K562 (cell line): ENCODE data around the gene CSRP2. TPM values are rescaled to one million over a fixed set of nuclear protein-coding genes. Genes with fewer than 3 reads are reported as not detected.
A peak's percentile ranks its signal among the peaks of the same experiment; 100 is the strongest.

Experiments
- BDP1 ChIP-seq: IDR thresholded peaks from 3 replicates; pipeline ENCODE4 v1.6.1; 2011; ENCODE audit not compliant: insufficient read length, insufficient read depth
- CTBP1 ChIP-seq: fragments of 450-650 bp; IDR thresholded peaks from 2 replicates; pipeline ENCODE4 v1.6.1; 2016; ENCODE audit warnings: borderline replicate concordance
- EP300 ChIP-seq: IDR thresholded peaks from 2 replicates; pipeline ENCODE4 v1.6.1; 2012; ENCODE audit warnings: low read length, improper control_type of control experiment
- PHF20 ChIP-seq: fragments of 450-650 bp; IDR thresholded peaks from 2 replicates; pipeline ENCODE4 v1.6.1; 2018; ENCODE audit not compliant: partially characterized antibody
- POLR3A ChIP-seq: IDR thresholded peaks from 2 replicates; pipeline ENCODE4 v1.6.1; 2011; ENCODE audit warnings: borderline replicate concordance, mild to moderate bottlenecking, moderate library complexity; ENCODE audit not compliant: insufficient read length, insufficient read depth; ENCODE audit errors: extremely low read depth
- PYGO2 ChIP-seq: fragments of 450-650 bp; IDR thresholded peaks from 2 replicates; pipeline ENCODE4 v1.6.1; 2016; ENCODE audit warnings: mild to moderate bottlenecking, missing genetic modification characterization, moderate library complexity, missing compliant biosample characterization
- RERE ChIP-seq: sonication (generic); formaldehyde crosslinking; IDR thresholded peaks from 2 replicates; pipeline ENCODE4 v1.8.0; 2023; ENCODE audit warnings: missing genetic modification reagents, mild to moderate bottlenecking, borderline replicate concordance
- SMARCE1 ChIP-seq: fragments of 450-650 bp; IDR thresholded peaks from 2 replicates; pipeline ENCODE4 v1.7.1; 2016; ENCODE audit warnings: mild to moderate bottlenecking
- SREBF1 ChIP-seq: fragments of 150-350 bp; IDR thresholded peaks from 2 replicates; pipeline ENCODE4 v1.6.1; 2014; ENCODE audit warnings: antibody characterized with exemption, low read depth, low read length, borderline replicate concordance
- THRA ChIP-seq: fragments of 450-650 bp; IDR thresholded peaks from 2 replicates; pipeline ENCODE4 v1.6.1; 2017; ENCODE audit warnings: mild to moderate bottlenecking, moderate library complexity
- THRAP3 ChIP-seq: fragments of 450-650 bp; IDR thresholded peaks from 2 replicates; pipeline ENCODE4 v1.6.1; 2016; ENCODE audit warnings: mild to moderate bottlenecking, inconsistent platforms, borderline replicate concordance
- ZC3H8 ChIP-seq: fragments of 450-650 bp; IDR thresholded peaks from 2 replicates; pipeline ENCODE4 v1.6.1; 2017
- ZNF197 ChIP-seq: fragments of 200-800 bp; sonication (Bioruptor generic); IDR thresholded peaks from 2 replicates; pipeline ENCODE4 v1.6.1; 2016; ENCODE audit warnings: low read depth, missing genetic modification characterization, missing compliant biosample characterization
- ZNF280B ChIP-seq: fragments of 250-450 bp; sonication (Bioruptor Pico); IDR thresholded peaks from 2 replicates; pipeline ENCODE4 v1.5.1; 2021; ENCODE audit warnings: mild to moderate bottlenecking
- ZNF354B ChIP-seq: fragments of 250-450 bp; sonication (Bioruptor Pico); IDR thresholded peaks from 2 replicates; pipeline ENCODE4 v1.4.0; 2020
- ZNF740 ChIP-seq, 3 experiments: fragments of 200-800 bp in 1 of 3; sonication (Bioruptor generic) in 1 of 3; sonication (generic) in 1 of 3; formaldehyde crosslinking in 1 of 3; IDR thresholded peaks; 2 replicates each; pipeline versions ENCODE4 v1.6.1 to v1.8.0; 2016 to 2022; ENCODE audit warnings: mild to moderate bottlenecking in 2 of 3, missing compliant biosample characterization in 2 of 3, missing genetic modification characterization in 2 of 3, missing genetic modification reagents in 1 of 3
- polyA plus RNA-seq, 8 experiments: library from polyadenylated mRNA; depleted of rRNA in 4 of 8; stranded (reverse) in 5 of 8; unstranded in 3 of 8; fragments of >200 nt; fragmentation: Nextera tagmentation in 2 of 8; fragmentation: Illumina TruSeq in 1 of 8; extraction: Ambion mirVana in 2 of 8; extraction: Trizol in 1 of 8; gene quantifications; 2 replicates each; pipeline versions ENCODE4 v1.2.1 to v1.2.3, GENCODE V29; 2011 to 2014; ENCODE audit warnings: inconsistent platforms in 1 of 8, missing spikeins in 1 of 8
- total RNA-seq, 7 experiments: library from RNA; depleted of rRNA in 6 of 7; stranded (reverse); fragments of >200 nt in 6 of 7; fragmentation: Illumina TruSeq in 2 of 7; extraction: Trizol in 2 of 7; gene quantifications; 2 replicates each; pipeline versions ENCODE4 v1.2.1 to v1.2.3, GENCODE V29; 2011 to 2021; ENCODE audit warnings: low replicate concordance in 1 of 7
- TF ChIP-seq, protein P1 (sequence below): sonication (generic); formaldehyde crosslinking; IDR thresholded peaks from 2 replicates; pipeline ENCODE4 v1.8.0; 2022; ENCODE audit warnings: mild to moderate bottlenecking, low read depth, missing genetic modification reagents

The CSRP2 gene
- total and polyA plus RNA-seq, 9 of the 15 experiments (the other 6 are each of a cell fraction or from before 2014, with no cell fraction given): 0.32 to 6.2 (median 2.3) TPM

DNA sequence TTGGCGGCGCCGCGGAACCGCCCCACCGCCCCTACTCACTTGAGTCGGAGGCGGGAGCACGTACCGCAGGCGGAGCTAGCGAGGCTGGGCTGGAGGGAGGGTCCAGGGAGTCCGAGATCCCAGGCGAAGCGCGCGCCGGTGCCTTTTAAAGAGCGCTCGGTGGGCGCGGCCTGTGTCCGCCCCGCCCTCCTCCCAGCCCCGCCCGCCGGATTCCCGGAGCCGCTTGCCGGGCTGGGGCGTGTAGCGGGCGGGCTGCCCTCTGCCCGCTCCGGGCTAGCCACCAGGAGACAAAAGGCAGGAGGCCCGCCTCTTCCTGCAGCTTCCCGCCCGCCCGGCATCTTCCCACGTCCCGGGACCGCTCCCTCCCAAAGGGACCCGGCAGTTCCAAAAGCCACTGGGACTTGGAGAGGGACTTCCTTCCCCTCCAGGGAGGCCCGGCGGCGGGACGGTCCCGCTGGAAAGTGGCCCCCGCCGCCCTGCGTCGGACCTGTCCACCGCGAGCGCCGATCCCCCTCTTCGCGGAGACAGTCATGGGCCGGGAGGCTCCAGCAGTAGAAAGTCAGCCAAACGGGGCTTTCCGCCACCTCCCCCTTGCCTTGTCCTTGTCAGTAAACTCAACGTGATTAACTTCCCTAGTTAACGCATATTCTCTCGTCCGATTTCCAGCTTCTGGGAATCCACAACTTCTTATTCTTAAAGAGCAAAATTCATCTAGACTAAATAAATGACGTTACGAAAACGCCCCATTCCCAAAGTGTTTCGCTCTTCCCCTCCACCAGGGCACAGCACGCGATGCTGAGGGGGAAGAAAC, at the start of gene CSRP2 (continued):
- TF ChIP-seq POLR3A: no peak
- no peak for TF ChIP-seq PHF20
- no peak for TF ChIP-seq SMARCE1
- no peak for TF ChIP-seq ZNF740 (CRISPR knock-in tag; IDR thresholded peaks at IDR 0.05)
- TF ChIP-seq ZNF740 (tag; IDR thresholded peaks at IDR 0.05): no peak
- 0 out of 2 replicates have a peak, but pooled peaks have one; percentile 12 for TF ChIP-seq CTBP1
- TF ChIP-seq EP300: no peak
- no peak for TF ChIP-seq ZNF197 (CRISPR knock-in tag)
- no peak for TF ChIP-seq SREBF1
- no peak for TF ChIP-seq RERE (CRISPR knock-in tag)
- no peak for TF ChIP-seq PYGO2
- TF ChIP-seq THRAP3: no peak
- TF ChIP-seq THRA: no peak
- TF ChIP-seq ZNF280B: no peak
- TF ChIP-seq ZC3H8: no peak
- TF ChIP-seq, protein P1, sequence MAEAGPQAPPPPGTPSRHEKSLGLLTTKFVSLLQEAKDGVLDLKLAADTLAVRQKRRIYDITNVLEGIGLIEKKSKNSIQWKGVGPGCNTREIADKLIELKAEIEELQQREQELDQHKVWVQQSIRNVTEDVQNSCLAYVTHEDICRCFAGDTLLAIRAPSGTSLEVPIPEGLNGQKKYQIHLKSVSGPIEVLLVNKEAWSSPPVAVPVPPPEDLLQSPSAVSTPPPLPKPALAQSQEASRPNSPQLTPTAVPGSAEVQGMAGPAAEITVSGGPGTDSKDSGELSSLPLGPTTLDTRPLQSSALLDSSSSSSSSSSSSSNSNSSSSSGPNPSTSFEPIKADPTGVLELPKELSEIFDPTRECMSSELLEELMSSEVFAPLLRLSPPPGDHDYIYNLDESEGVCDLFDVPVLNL (CRISPR knock-in tag): no peak
- TF ChIP-seq ZNF354B (CRISPR knock-in tag): no peak
- TF ChIP-seq BDP1: no peak
